HepG2 (cell line): Measurements from ENCODE around the gene USP30. TPM values are rescaled to one million over a fixed set of nuclear protein-coding genes. Genes with fewer than 3 reads are reported as not detected.

Experiments used
- ATM ChIP-seq: fragments of 450-650 bp; IDR thresholded peaks from 2 replicates; pipeline ENCODE4 v1.7.1; 2017; ENCODE audit warnings: mild to moderate bottlenecking, borderline replicate concordance
- CENPT ChIP-seq: sonication (generic); formaldehyde crosslinking; IDR thresholded peaks from 2 replicates; pipeline ENCODE4 v1.8.0; 2022; ENCODE audit warnings: low read depth, mild to moderate bottlenecking, moderate library complexity, missing genetic modification reagents
- ISL2 ChIP-seq: sonication (generic); formaldehyde crosslinking; IDR thresholded peaks from 2 replicates; pipeline ENCODE4 v1.5.0; 2020; ENCODE audit warnings: missing genetic modification reagents
- KAT8 ChIP-seq: IDR thresholded peaks from 2 replicates; pipeline ENCODE4 v1.6.1; 2016; ENCODE audit warnings: missing genetic modification reagents, missing compliant biosample characterization
- NFATC3 ChIP-seq: sonication (generic); formaldehyde crosslinking; IDR thresholded peaks from 2 replicates; pipeline ENCODE4 v1.5.1; 2020; ENCODE audit warnings: mild to moderate bottlenecking, missing genetic modification reagents
- NFYB ChIP-seq: sonication (generic); formaldehyde crosslinking; IDR thresholded peaks from 2 replicates; pipeline ENCODE4 v1.4.0; 2020; ENCODE audit warnings: missing genetic modification reagents
- ONECUT2 ChIP-seq: sonication (generic); formaldehyde crosslinking; IDR thresholded peaks from 2 replicates; pipeline ENCODE4 v1.4.0; 2020; ENCODE audit warnings: missing genetic modification reagents
- POLR2AphosphoS5 ChIP-seq: IDR thresholded peaks from 2 replicates; pipeline ENCODE4 v1.6.1; 2012; ENCODE audit warnings: low read depth, low read length
- RAD51 ChIP-seq: fragments of 450-650 bp; IDR thresholded peaks from 2 replicates; pipeline ENCODE4 v1.6.1; 2016; ENCODE audit warnings: borderline replicate concordance
- RFX3 ChIP-seq: IDR thresholded peaks from 2 replicates; pipeline ENCODE4 v1.6.1; 2016; ENCODE audit warnings: missing biosample characterization, missing genetic modification reagents
- SIN3B ChIP-seq: fragments of 150-350 bp; IDR thresholded peaks from 2 replicates; pipeline ENCODE4 v1.6.1; 2014; ENCODE audit warnings: low read length
- TBL1XR1 ChIP-seq: fragments of 150-350 bp; IDR thresholded peaks from 2 replicates; pipeline ENCODE4 v1.6.1; 2014; ENCODE audit warnings: borderline replicate concordance, low read length; ENCODE audit not compliant: partially characterized antibody
- TCF7L2 ChIP-seq: IDR thresholded peaks from 2 replicates; pipeline ENCODE4 v1.6.1; 2011; ENCODE audit warnings: mild to moderate bottlenecking, low read depth, low read length, moderate library complexity
- ZNF782 ChIP-seq: sonication (generic); formaldehyde crosslinking; IDR thresholded peaks from 2 replicates; pipeline ENCODE4 v1.4.0; 2020; ENCODE audit warnings: missing genetic modification reagents, mild to moderate bottlenecking, borderline replicate concordance
- polyA plus RNA-seq, 8 experiments: library from polyadenylated mRNA; depleted of rRNA in 3 of 8; stranded (reverse) in 7 of 8; unstranded in 1 of 8; fragments of >200 nt; fragmentation: Illumina TruSeq in 4 of 8; extraction: Trizol in 4 of 8; gene quantifications; 2 replicates each; pipeline versions ENCODE4 v1.2.1 to v1.2.3, GENCODE V29; 2011 to 2016; ENCODE audit warnings: low read depth in 4 of 8, missing spikeins in 1 of 8, mixed read lengths in 1 of 8; ENCODE audit not compliant: insufficient read depth in 1 of 8
- total RNA-seq, 5 experiments: library from RNA; depleted of rRNA; stranded (reverse); fragments of >200 nt; fragmentation: Illumina TruSeq; extraction: Trizol; gene quantifications; 2 replicates each; pipeline ENCODE4 v1.2.3, GENCODE V29; 2016; ENCODE audit warnings: low read depth in 1 of 5
- TF ChIP-seq, protein P1 (sequence below): sonication (generic); formaldehyde crosslinking; IDR thresholded peaks from 2 replicates; pipeline ENCODE4 v1.5.0; 2020; ENCODE audit warnings: missing genetic modification reagents
- TF ChIP-seq, protein P2 (sequence below): sonication (generic); formaldehyde crosslinking; IDR thresholded peaks from 2 replicates; pipeline ENCODE4 v1.5.0; 2020; ENCODE audit warnings: missing genetic modification reagents
- TF ChIP-seq, protein P3 (sequence below): IDR thresholded peaks from 2 replicates; pipeline ENCODE4 v1.6.1; 2016; ENCODE audit warnings: low read depth
- TF ChIP-seq, protein P4 (sequence below): sonication (generic); formaldehyde crosslinking; IDR thresholded peaks from 2 replicates; pipeline ENCODE4 v1.4.0; 2020; ENCODE audit warnings: mild to moderate bottlenecking, missing genetic modification reagents

Gene USP30
- total and polyA plus RNA-seq, 2 of the 13 experiments (the other 11 are each of a cell fraction or from before 2014, with no cell fraction given) = 11.2 to 20.8 TPM

- TF ChIP-seq CENPT (peak; percentile 94), ONECUT2 (CRISPR knock-in tag) (0 out of 2 replicates have a peak, but pooled peaks have one; percentile 47), RAD51 (no peak), SIN3B (no peak), RFX3 (CRISPR knock-in tag) (no peak), NFATC3 (CRISPR knock-in tag) (peak; percentile 96; the same call in 1 of the 2 replicates), KAT8 (CRISPR knock-in tag) (peak; percentile 96), TCF7L2 (no peak), POLR2AphosphoS5 (peak; percentile 79), ATM (no peak), ZNF782 (peak; percentile 71; the same call in 1 of the 2 replicates), ISL2 (peak; percentile 74), NFYB (CRISPR knock-in tag) (no peak; the same call in 1 of the 2 replicates), TBL1XR1 (peak; percentile 42)
- TF ChIP-seq, protein P1, sequence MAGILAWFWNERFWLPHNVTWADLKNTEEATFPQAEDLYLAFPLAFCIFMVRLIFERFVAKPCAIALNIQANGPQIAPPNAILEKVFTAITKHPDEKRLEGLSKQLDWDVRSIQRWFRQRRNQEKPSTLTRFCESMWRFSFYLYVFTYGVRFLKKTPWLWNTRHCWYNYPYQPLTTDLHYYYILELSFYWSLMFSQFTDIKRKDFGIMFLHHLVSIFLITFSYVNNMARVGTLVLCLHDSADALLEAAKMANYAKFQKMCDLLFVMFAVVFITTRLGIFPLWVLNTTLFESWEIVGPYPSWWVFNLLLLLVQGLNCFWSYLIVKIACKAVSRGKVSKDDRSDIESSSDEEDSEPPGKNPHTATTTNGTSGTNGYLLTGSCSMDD (CRISPR knock-in tag) = no peak
- TF ChIP-seq, protein P2, sequence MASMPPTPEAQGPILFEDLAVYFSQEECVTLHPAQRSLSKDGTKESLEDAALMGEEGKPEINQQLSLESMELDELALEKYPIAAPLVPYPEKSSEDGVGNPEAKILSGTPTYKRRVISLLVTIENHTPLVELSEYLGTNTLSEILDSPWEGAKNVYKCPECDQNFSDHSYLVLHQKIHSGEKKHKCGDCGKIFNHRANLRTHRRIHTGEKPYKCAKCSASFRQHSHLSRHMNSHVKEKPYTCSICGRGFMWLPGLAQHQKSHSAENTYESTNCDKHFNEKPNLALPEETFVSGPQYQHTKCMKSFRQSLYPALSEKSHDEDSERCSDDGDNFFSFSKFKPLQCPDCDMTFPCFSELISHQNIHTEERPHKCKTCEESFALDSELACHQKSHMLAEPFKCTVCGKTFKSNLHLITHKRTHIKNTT (CRISPR knock-in tag) = no peak
- TF ChIP-seq, protein P3, sequence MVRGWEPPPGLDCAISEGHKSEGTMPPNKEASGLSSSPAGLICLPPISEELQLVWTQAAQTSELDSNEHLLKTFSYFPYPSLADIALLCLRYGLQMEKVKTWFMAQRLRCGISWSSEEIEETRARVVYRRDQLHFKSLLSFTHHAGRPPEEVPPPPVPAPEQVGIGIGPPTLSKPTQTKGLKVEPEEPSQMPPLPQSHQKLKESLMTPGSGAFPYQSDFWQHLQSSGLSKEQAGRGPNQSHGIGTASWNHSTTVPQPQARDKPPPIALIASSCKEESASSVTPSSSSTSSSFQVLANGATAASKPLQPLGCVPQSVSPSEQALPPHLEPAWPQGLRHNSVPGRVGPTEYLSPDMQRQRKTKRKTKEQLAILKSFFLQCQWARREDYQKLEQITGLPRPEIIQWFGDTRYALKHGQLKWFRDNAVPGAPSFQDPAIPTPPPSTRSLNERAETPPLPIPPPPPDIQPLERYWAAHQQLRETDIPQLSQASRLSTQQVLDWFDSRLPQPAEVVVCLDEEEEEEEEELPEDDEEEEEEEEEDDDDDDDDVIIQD (CRISPR knock-in tag) = peak; percentile 94
- TF ChIP-seq, protein P4, sequence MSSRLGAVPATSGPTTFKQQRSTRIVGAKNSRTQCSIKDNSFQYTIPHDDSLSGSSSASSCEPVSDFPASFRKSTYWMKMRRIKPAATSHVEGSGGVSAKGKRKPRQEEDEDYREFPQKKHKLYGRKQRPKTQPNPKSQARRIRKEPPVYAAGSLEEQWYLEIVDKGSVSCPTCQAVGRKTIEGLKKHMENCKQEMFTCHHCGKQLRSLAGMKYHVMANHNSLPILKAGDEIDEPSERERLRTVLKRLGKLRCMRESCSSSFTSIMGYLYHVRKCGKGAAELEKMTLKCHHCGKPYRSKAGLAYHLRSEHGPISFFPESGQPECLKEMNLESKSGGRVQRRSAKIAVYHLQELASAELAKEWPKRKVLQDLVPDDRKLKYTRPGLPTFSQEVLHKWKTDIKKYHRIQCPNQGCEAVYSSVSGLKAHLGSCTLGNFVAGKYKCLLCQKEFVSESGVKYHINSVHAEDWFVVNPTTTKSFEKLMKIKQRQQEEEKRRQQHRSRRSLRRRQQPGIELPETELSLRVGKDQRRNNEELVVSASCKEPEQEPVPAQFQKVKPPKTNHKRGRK (CRISPR knock-in tag) = no peak
These were observed 40.9 kb downstream of the USP30 start, which contains the start of gene ALKBH2 (continued) for GRCh38 chr12:109093022-109093918.
